BE2C (cell line): ENCODE data around the gene REELD1.
A peak's percentile ranks its signal among the peaks of the same experiment; 100 is the strongest.

ENCODE experiments used
- DNase-seq: peaks from one replicate; pipeline ENCODE4 v3.0.0-alpha.2; 2020
- H3K27me3 ChIP-seq: fragments of 250-450 bp; sonication (Bioruptor Pico); 2 replicates; pipeline ENCODE4 v1.5.1; 2020; ENCODE audit warnings: mild to moderate bottlenecking
- H3K36me3 ChIP-seq: fragments of 250-450 bp; sonication (Bioruptor Pico); 2 replicates; pipeline ENCODE4 v1.5.1; 2020; ENCODE audit warnings: mild to moderate bottlenecking
- H3K4me1 ChIP-seq: fragments of 250-450 bp; sonication (Bioruptor Pico); 2 replicates; pipeline ENCODE4 v1.5.1; 2020
- H3K4me3 ChIP-seq: 2 replicates; pipeline ENCODE4 v1.5.1; 2011; ENCODE audit warnings: low read depth, low read length
- H3K9me3 ChIP-seq: fragments of 250-450 bp; sonication (Bioruptor Pico); 2 replicates; pipeline ENCODE4 v1.5.1; 2020
- CTCF ChIP-seq: IDR thresholded peaks from 2 replicates; pipeline ENCODE4 v1.5.1; 2012; ENCODE audit warnings: mild to moderate bottlenecking, low read depth, low read length

The REELD1 gene

GRCh38 chr4:146190456-146190855, 23.9 kb upstream of the REELD1 start:
- TF ChIP-seq CTCF: no peak
- no peaks in the 10 kb centered on the region for H3K9me3 ChIP-seq
- H3K4me3 ChIP-seq: no peak overlapping the region

GRCh38 chr4:146191766-146192458, 22.4 kb upstream of the REELD1 start:
- peak; percentile 23; the same call in 1 of the 2 replicates for TF ChIP-seq CTCF
- H3K36me3 ChIP-seq: peaks cover 30% of the 10 kb centered on the region
- H3K4me1 ChIP-seq: no peaks in the 10 kb centered on the region
- no peaks in the 10 kb centered on the region for H3K27me3 ChIP-seq
- DNase-seq: no peak
- H3K4me3 ChIP-seq: no peak overlapping the region
- H3K9me3 ChIP-seq: no peaks in the 10 kb centered on the region

More at GRCh38 chr4:146190456-146190855, 23.9 kb upstream of the REELD1 start:
- DNase-seq: no peak
- no peaks in the 10 kb centered on the region for H3K4me1 ChIP-seq
- no peaks in the 10 kb centered on the region for H3K27me3 ChIP-seq
- peaks cover 33% of the 10 kb centered on the region for H3K36me3 ChIP-seq

GRCh38 chr4:146193628-146194027, 20.7 kb upstream of the REELD1 start:
- TF ChIP-seq CTCF: no peak
- no peak for DNase-seq
- no peak overlapping the region for H3K4me3 ChIP-seq
- H3K27me3 ChIP-seq: no peaks in the 10 kb centered on the region
- H3K4me1 ChIP-seq: no peaks in the 10 kb centered on the region
- peaks cover 15% of the 10 kb centered on the region for H3K36me3 ChIP-seq
- H3K9me3 ChIP-seq: no peaks in the 10 kb centered on the region

GRCh38 chr4:146194212-146194611, 20.1 kb upstream of the REELD1 start:
- H3K27me3 ChIP-seq: no peaks in the 10 kb centered on the region
- no peak for TF ChIP-seq CTCF

GRCh38 chr4:146202665-146203064, 11.7 kb upstream of the REELD1 start:
- Histone ChIP-seq H3K4me3 (no peak overlapping the region), H3K9me3 (no peaks in the 10 kb centered on the region), H3K4me1 (no peaks in the 10 kb centered on the region), H3K27me3 (no peaks in the 10 kb centered on the region), H3K36me3 (no peaks in the 10 kb centered on the region)
- no peak for TF ChIP-seq CTCF
- DNase-seq: peak; percentile 22

More at GRCh38 chr4:146194212-146194611, 20.1 kb upstream of the REELD1 start:
- no peak overlapping the region for H3K4me3 ChIP-seq
- DNase-seq: no peak
- H3K9me3 ChIP-seq: no peaks in the 10 kb centered on the region
- no peaks in the 10 kb centered on the region for H3K4me1 ChIP-seq
- peaks cover 15% of the 10 kb centered on the region for H3K36me3 ChIP-seq

GRCh38 chr4:146207410-146207809, 6.9 kb upstream of the REELD1 start:
- Histone ChIP-seq H3K27me3 (peaks cover 4% of the 10 kb centered on the region; the same call in 1 of the 2 replicates), H3K4me1 (no peaks in the 10 kb centered on the region), H3K4me3 (no peak overlapping the region), H3K36me3 (no peaks in the 10 kb centered on the region), H3K9me3 (no peaks in the 10 kb centered on the region)
- TF ChIP-seq CTCF: no peak
- DNase-seq: no peak
